Neural cell (in vitro differentiated cells): Measurements from ENCODE around the gene SLC25A21. TPM values are rescaled to one million over a fixed set of nuclear protein-coding genes. Genes with fewer than 3 reads are reported as not detected.
A peak's percentile ranks its signal among the peaks of the same experiment; 100 is the strongest.

Experiments used
- H2AFZ ChIP-seq: fragments of 200-600, 300-800 bp; sonication (generic), shearing (Covaris generic); 2 replicates; pipeline ENCODE4 v1.6.0; 2014; ENCODE audit warnings: low read depth, mild to moderate bottlenecking, antibody characterized with exemption, low read length, moderate library complexity
- H3F3A ChIP-seq: fragments of 200-600 bp; shearing (Covaris generic); 2 replicates; pipeline ENCODE4 v1.6.1; 2016; ENCODE audit warnings: mild to moderate bottlenecking, moderate library complexity, mixed read lengths, antibody characterized with exemption, low read length; ENCODE audit not compliant: insufficient read depth, poor library complexity, severe bottlenecking
- H3K27ac ChIP-seq: fragments of 200-600, 300-800 bp; sonication (generic), shearing (Covaris generic); 2 replicates; pipeline ENCODE4 v1.5.1; 2014; ENCODE audit warnings: mild to moderate bottlenecking, low read length, moderate library complexity
- H3K27me3 ChIP-seq: fragments of 300-800, 200-600 bp; sonication (generic), shearing (Covaris generic); 2 replicates; pipeline ENCODE4 v1.6.0; 2014; ENCODE audit warnings: mild to moderate bottlenecking, low read depth, low read length, moderate library complexity; ENCODE audit not compliant: insufficient read depth
- H3K36me3 ChIP-seq: fragments of 300-800, 200-600 bp; sonication (generic), shearing (Covaris generic); 2 replicates; pipeline ENCODE4 v1.5.1; 2014; ENCODE audit warnings: mild to moderate bottlenecking, antibody characterized with exemption, low read length, moderate library complexity; ENCODE audit not compliant: insufficient read depth
- H3K4me2 ChIP-seq: fragments of 300-800, 200-600 bp; sonication (generic), shearing (Covaris generic); 2 replicates; pipeline ENCODE4 v1.6.0; 2014; ENCODE audit warnings: mild to moderate bottlenecking, low read length
- H3K4me3 ChIP-seq: fragments of 300-800, 200-600 bp; sonication (generic), shearing (Covaris generic); 2 replicates; pipeline ENCODE4 v1.5.1; 2014; ENCODE audit warnings: mild to moderate bottlenecking, low read length, moderate library complexity
- H3K79me2 ChIP-seq: fragments of 200-600 bp; shearing (Covaris generic); replicated peaks from 2 replicates; pipeline ENCODE4 v1.6.0; 2014; ENCODE audit warnings: mild to moderate bottlenecking, low read length, moderate library complexity; ENCODE audit not compliant: insufficient read depth
- H3K9ac ChIP-seq: fragments of 300-800, 200-600 bp; sonication (generic), shearing (Covaris generic); 2 replicates; pipeline ENCODE4 v1.6.1; 2016; ENCODE audit warnings: mild to moderate bottlenecking, low read length, mixed read lengths
- H3K9me2 ChIP-seq: fragments of 200-600 bp; shearing (Covaris generic); 2 replicates; pipeline ENCODE4 v1.6.1; 2016; ENCODE audit warnings: mild to moderate bottlenecking, low read length, mixed read lengths; ENCODE audit not compliant: insufficient read depth
- H3K9me3 ChIP-seq: fragments of 200-600, 300-800 bp; sonication (generic), shearing (Covaris generic); 2 replicates; pipeline ENCODE4 v1.6.1; 2016; ENCODE audit warnings: mild to moderate bottlenecking, mixed run types, low read length, moderate library complexity, mixed read lengths
- H4K20me1 ChIP-seq: fragments of 200-600 bp; shearing (Covaris generic); 2 replicates; pipeline ENCODE4 v1.6.1; 2016; ENCODE audit warnings: mild to moderate bottlenecking, mixed run types; ENCODE audit not compliant: insufficient read depth
- EP300 ChIP-seq: fragments of 450-650 bp; conservative IDR thresholded peaks from 2 replicates; pipeline ENCODE4 v1.6.1; 2014; ENCODE audit warnings: antibody characterized with exemption, mild to moderate bottlenecking, moderate library complexity; ENCODE audit not compliant: poor library complexity, severe bottlenecking
- EZH2 ChIP-seq: fragments of 200-600, 300-800 bp; shearing (Covaris generic), sonication (generic); IDR thresholded peaks from 2 replicates; pipeline ENCODE4 v1.6.1; 2014; ENCODE audit warnings: antibody characterized with exemption, low read length, borderline replicate concordance, mild to moderate bottlenecking; ENCODE audit not compliant: insufficient read depth, poor library complexity, severe bottlenecking
- MXI1 ChIP-seq: fragments of 450-650 bp; conservative IDR thresholded peaks from 2 replicates; pipeline ENCODE4 v1.6.1; 2014; ENCODE audit warnings: antibody characterized with exemption, mild to moderate bottlenecking; ENCODE audit not compliant: poor library complexity, severe bottlenecking
- POLR2AphosphoS5 ChIP-seq: IDR thresholded peaks from 2 replicates; pipeline ENCODE4 v1.6.1; 2012
- RAD21 ChIP-seq: fragments of 450-650 bp; conservative IDR thresholded peaks from 2 replicates; pipeline ENCODE4 v1.6.1; 2014; ENCODE audit warnings: antibody characterized with exemption, mild to moderate bottlenecking, moderate library complexity
- SMC3 ChIP-seq: fragments of 450-650 bp; conservative IDR thresholded peaks from 2 replicates; pipeline ENCODE4 v1.6.1; 2014; ENCODE audit warnings: antibody characterized with exemption, mild to moderate bottlenecking, moderate library complexity; ENCODE audit not compliant: poor library complexity
- TAF1 ChIP-seq: IDR thresholded peaks from 2 replicates; pipeline ENCODE4 v1.6.1; 2012; ENCODE audit warnings: low read depth
- polyA plus RNA-seq: library from polyadenylated mRNA; depleted of rRNA; stranded (reverse); fragments of >200 nt; gene quantifications from 2 replicates; pipeline ENCODE4 v1.2.3, GENCODE V29; 2014
- TF ChIP-seq, protein P1 (sequence below): IDR thresholded peaks from 2 replicates; pipeline ENCODE4 v1.6.1; 2012; ENCODE audit warnings: borderline replicate concordance
- TF ChIP-seq, protein P2 (sequence below): fragments of 450-650 bp; IDR thresholded peaks from 2 replicates; pipeline ENCODE4 v1.5.1; 2014; ENCODE audit warnings: antibody characterized with exemption, mild to moderate bottlenecking, moderate library complexity; ENCODE audit not compliant: poor library complexity, severe bottlenecking

The SLC25A21 gene
- polyA plus RNA-seq, 1 donor from 2014 or later, result 0.35 TPM

DNA sequence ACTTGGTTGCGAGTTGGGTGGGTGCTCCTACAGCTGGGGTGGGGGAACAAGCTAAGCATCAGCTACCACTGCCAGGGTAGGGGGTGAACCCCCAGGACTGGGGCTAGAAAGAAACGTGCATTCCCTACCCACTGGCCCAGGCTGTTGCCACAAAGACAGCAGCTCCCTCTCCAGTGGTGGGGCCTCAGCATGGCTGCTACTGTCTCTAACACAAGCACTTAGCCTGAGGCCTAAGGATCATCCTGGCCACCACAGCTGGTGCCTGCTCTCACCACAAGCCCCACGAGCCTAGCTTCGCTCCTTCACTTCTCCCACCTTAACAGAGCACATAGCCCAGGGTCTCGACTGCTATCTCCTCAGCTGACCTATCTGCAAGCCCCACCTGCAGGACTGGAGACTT, 18.9 kb downstream of the SLC25A21 start:
- Histone ChIP-seq H3K27ac (no peak overlapping the region), H2AFZ (no peak overlapping the region), H3K4me2 (no peak overlapping the region), H3F3A (no peaks in the 10 kb centered on the region), H3K36me3 (no peaks in the 10 kb centered on the region), H3K9me2 (no peaks in the 10 kb centered on the region), H3K27me3 (no peaks in the 10 kb centered on the region), H3K79me2 (no peaks in the 10 kb centered on the region), H3K9me3 (no peaks in the 10 kb centered on the region), H3K9ac (no peak overlapping the region), H3K4me3 (no peak overlapping the region), H4K20me1 (no peaks in the 10 kb centered on the region)
- TF ChIP-seq TAF1 (no peak), POLR2AphosphoS5 (no peak), MXI1 (no peak)

DNA sequence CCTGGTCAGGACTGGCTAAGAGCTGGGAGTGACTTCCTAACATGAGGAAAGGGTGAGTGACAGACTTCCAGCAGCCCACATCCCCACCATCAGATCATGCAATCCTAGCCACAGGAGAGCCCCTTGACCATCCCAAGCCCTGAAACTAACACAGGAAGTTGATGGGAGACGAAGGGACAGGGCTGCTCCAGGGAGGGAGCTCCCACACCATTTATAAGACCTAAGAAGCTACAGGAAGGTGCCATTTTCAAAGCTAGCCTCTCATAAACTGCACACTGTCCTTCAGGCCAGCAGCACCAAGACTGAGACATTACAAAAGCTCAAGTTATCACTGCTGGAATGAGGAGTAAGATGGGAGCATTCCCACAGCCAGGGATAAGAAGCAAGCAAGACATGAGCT, 19.4 kb downstream of the SLC25A21 start:
- Histone ChIP-seq H3K27ac (no peak overlapping the region), H3K9ac (no peak overlapping the region), H3K4me3 (no peak overlapping the region), H2AFZ (no peak overlapping the region), H3K4me2 (no peak overlapping the region), H3K79me2 (no peaks in the 10 kb centered on the region), H3F3A (no peaks in the 10 kb centered on the region), H3K36me3 (no peaks in the 10 kb centered on the region), H3K9me2 (no peaks in the 10 kb centered on the region), H4K20me1 (no peaks in the 10 kb centered on the region), H3K9me3 (no peaks in the 10 kb centered on the region), H3K27me3 (no peaks in the 10 kb centered on the region)
- TF ChIP-seq, protein P1, sequence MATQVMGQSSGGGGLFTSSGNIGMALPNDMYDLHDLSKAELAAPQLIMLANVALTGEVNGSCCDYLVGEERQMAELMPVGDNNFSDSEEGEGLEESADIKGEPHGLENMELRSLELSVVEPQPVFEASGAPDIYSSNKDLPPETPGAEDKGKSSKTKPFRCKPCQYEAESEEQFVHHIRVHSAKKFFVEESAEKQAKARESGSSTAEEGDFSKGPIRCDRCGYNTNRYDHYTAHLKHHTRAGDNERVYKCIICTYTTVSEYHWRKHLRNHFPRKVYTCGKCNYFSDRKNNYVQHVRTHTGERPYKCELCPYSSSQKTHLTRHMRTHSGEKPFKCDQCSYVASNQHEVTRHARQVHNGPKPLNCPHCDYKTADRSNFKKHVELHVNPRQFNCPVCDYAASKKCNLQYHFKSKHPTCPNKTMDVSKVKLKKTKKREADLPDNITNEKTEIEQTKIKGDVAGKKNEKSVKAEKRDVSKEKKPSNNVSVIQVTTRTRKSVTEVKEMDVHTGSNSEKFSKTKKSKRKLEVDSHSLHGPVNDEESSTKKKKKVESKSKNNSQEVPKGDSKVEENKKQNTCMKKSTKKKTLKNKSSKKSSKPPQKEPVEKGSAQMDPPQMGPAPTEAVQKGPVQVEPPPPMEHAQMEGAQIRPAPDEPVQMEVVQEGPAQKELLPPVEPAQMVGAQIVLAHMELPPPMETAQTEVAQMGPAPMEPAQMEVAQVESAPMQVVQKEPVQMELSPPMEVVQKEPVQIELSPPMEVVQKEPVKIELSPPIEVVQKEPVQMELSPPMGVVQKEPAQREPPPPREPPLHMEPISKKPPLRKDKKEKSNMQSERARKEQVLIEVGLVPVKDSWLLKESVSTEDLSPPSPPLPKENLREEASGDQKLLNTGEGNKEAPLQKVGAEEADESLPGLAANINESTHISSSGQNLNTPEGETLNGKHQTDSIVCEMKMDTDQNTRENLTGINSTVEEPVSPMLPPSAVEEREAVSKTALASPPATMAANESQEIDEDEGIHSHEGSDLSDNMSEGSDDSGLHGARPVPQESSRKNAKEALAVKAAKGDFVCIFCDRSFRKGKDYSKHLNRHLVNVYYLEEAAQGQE, result no peak
- no peak for TF ChIP-seq EZH2
- no peak for TF ChIP-seq EP300
- no peak for TF ChIP-seq RAD21
- TF ChIP-seq TAF1, result no peak
- no peak for TF ChIP-seq POLR2AphosphoS5
- no peak for TF ChIP-seq MXI1

DNA sequence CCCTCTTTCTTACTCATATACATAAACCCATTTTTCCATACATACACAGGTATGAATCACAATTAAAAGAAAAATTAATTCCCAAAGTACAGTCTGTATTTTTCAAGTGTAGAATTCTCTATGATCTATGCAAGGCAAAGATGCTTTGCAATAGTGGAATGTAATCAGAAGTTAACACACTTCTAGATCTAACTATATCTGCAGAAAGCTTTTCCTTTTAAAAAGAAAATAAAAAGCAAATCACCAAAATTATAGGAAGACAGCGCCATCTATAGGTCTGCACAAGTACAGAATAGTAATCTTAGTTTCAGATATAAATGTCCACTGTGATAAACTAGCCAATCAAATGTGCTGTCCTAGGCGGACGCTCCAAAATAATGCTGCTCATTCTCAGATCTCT, 22.0 kb downstream of the SLC25A21 start:
- TF ChIP-seq SMC3 (peak; percentile 61), RAD21 (peak; percentile 74), EP300 (no peak), EZH2 (no peak)
- TF ChIP-seq, protein P2, sequence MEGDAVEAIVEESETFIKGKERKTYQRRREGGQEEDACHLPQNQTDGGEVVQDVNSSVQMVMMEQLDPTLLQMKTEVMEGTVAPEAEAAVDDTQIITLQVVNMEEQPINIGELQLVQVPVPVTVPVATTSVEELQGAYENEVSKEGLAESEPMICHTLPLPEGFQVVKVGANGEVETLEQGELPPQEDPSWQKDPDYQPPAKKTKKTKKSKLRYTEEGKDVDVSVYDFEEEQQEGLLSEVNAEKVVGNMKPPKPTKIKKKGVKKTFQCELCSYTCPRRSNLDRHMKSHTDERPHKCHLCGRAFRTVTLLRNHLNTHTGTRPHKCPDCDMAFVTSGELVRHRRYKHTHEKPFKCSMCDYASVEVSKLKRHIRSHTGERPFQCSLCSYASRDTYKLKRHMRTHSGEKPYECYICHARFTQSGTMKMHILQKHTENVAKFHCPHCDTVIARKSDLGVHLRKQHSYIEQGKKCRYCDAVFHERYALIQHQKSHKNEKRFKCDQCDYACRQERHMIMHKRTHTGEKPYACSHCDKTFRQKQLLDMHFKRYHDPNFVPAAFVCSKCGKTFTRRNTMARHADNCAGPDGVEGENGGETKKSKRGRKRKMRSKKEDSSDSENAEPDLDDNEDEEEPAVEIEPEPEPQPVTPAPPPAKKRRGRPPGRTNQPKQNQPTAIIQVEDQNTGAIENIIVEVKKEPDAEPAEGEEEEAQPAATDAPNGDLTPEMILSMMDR, result peak; percentile 76
- no peak overlapping the region for H3K4me3 ChIP-seq
- H3K79me2 ChIP-seq, result no peaks in the 10 kb centered on the region
- H3K27me3 ChIP-seq, result no peaks in the 10 kb centered on the region
- no peak overlapping the region for H3K27ac ChIP-seq
- no peaks in the 10 kb centered on the region for H3F3A ChIP-seq
- H3K9ac ChIP-seq, result no peak overlapping the region
- no peaks in the 10 kb centered on the region for H3K36me3 ChIP-seq
- no peaks in the 10 kb centered on the region for H4K20me1 ChIP-seq
- no peaks in the 10 kb centered on the region for H3K9me3 ChIP-seq
- H3K9me2 ChIP-seq, result no peaks in the 10 kb centered on the region
- H3K4me2 ChIP-seq, result no peak overlapping the region
- no peak overlapping the region for H2AFZ ChIP-seq
